GM12872 (cell line): ENCODE results near the gene FANCC.

ENCODE experiments used
- CTCF ChIP-seq: IDR thresholded peaks from 3 replicates; pipeline ENCODE4 v1.5.1; 2011; ENCODE audit warnings: low read depth, mild to moderate bottlenecking, low read length, moderate library complexity; ENCODE audit not compliant: insufficient read depth

FANCC gene

GRCh38 chr9:95276395-95276954 lies 41.0 kb downstream of the FANCC start:
- TF ChIP-seq CTCF: no peak

DNA sequence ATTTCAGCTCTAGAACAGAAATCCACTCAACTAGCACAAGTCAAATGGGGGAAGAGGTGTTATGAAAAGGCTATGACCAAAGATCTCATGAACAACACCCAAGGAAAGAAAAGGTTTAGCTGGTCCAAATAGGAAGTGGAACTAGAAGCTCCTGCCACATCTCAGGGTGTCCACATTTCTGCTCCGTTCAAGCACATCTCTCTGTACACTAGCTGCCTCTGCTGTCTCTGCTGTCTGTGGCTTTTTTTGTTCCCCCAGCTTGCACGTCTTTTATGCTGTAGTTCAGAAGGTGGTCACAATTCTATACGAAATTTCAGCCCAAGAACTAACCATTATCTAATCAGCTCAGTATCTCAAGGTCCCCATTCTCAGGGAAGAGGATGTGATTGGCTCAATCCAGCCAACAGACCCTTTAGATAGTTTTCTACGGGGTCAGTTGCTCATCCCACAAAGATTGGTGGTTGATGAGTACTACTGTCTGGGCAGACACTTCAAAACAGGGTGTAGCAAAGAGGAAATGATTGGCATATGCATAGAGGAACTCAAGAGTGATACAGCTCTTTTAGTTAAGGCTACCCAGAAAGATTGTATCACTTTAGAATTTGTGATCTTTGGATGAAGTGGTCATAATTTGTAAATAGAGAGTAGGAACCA lies 44.0 kb downstream of the FANCC start:
- TF ChIP-seq CTCF: no peak

DNA sequence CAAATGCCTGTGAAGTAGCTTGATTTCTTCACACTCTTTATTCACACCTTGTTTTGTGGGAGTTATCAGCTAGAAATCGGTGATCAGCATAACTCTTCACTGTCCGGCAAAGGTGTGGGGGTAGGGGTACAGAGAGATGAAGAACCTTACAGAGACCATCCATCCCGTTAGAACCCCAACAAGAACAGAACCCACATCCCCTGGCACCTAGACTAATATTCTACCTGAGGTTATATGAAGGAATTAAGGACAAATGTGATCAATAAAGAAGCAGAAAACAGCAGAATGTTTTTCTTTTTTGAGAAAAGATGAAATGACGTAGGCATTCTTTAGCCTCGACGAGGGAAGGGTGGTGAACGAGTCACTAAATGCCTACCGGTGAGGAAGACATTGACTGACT lies 44.7 kb downstream of the FANCC start:
- no peak for TF ChIP-seq CTCF

DNA sequence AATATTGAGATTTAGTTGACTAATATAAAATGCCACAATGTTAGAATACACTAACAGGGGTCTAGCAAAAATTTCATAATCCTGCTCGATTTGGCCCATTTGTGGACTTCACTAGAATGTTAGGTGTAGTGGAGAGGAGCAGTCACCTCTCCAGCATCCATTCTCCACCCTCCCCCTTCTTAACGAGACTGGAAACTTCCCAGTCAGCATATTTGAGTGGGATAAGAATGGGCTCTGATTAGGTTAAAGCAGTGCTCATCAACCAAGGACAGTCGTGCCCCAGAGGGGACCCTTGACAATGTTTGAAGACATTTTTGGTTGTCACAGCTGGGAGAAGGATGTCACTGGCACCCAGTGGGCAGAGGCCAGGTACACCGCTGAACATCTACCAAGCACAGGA lies 46.7 kb downstream of the FANCC start:
- no peak for TF ChIP-seq CTCF

- TF ChIP-seq CTCF: peak; percentile 46
These were observed 48.8 kb downstream of the FANCC start for GRCh38 chr9:95268681-95269080.

DNA sequence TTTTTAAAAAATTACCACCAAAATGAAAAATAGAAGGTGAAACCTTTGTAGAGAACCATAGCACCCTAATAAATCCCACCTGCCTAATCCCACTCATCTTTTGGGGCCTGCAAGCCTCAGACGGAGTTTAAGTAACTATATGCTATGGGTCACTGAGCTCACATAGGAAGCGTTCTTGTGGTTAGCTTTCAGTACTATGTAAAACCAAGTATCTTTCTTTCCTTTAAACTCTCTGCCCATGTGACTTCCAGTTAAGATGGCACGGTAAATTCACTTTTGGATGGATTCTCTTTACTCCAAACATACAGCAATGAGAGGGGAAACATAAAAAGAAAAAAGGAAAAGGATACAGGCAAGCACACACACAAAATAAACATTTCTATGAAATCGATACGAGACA lies 50.9 kb downstream of the FANCC start:
- TF ChIP-seq CTCF: no peak

- no peak for TF ChIP-seq CTCF
These were observed 51.5 kb downstream of the FANCC start for GRCh38 chr9:95265960-95266359.
